HG03159 (cell line): Measurements from ENCODE around the gene TRIM45.
"Not testable (repeated sequence)": the region's sequence is repeated elsewhere in the genome, so short reads cannot be mapped to it uniquely, and the experiment has no call there.

Source experiments
- ATAC-seq: cut with Tn5 transposase; IDR thresholded peaks from one replicate; pipeline ENCODE4 v1.9.1; 2021; ENCODE audit warnings: mild to moderate bottlenecking, moderate library complexity; ENCODE audit not compliant: unreplicated experiment

Gene TRIM45

GRCh38 chr1:117104986-117105385 is 16.6 kb downstream of the TRIM45 start:
- no peak for ATAC-seq

GRCh38 chr1:117101858-117102257 is 19.7 kb downstream of the TRIM45 start:
- not testable (repeated sequence) for ATAC-seq

- no peak for ATAC-seq
These were observed 20.2 kb downstream of the TRIM45 start for GRCh38 chr1:117101334-117101733.

- ATAC-seq = no peak
These were observed 23.2 kb downstream of the TRIM45 start for GRCh38 chr1:117098287-117098890.

GRCh38 chr1:117097443-117097842 is 24.1 kb downstream of the TRIM45 start:
- no peak for ATAC-seq

- ATAC-seq = no peak
These were observed 24.6 kb downstream of the TRIM45 start for GRCh38 chr1:117096951-117097408.

- no peak for ATAC-seq
These were observed 26.5 kb downstream of the TRIM45 start for GRCh38 chr1:117094841-117095604.

GRCh38 chr1:117093870-117094621 is 27.5 kb downstream of the TRIM45 start:
- ATAC-seq = peak; percentile 79

- ATAC-seq = no peak
These were observed 28.4 kb downstream of the TRIM45 start for GRCh38 chr1:117093091-117093534.

GRCh38 chr1:117092594-117092993 is 29.0 kb downstream of the TRIM45 start:
- ATAC-seq = no peak

GRCh38 chr1:117089996-117090395 is 31.6 kb downstream of the TRIM45 start:
- no peak for ATAC-seq

- ATAC-seq = no peak
These were observed 33.9 kb downstream of the TRIM45 start for GRCh38 chr1:117087686-117088085.

- ATAC-seq = no peak
These were observed 37.3 kb downstream of the TRIM45 start for GRCh38 chr1:117084231-117084630.

- ATAC-seq = no peak
These were observed 41.8 kb downstream of the TRIM45 start for GRCh38 chr1:117079737-117080136.

GRCh38 chr1:117077267-117077666 is 44.3 kb downstream of the TRIM45 start:
- ATAC-seq = no peak

- ATAC-seq = no peak
These were observed 44.9 kb downstream of the TRIM45 start for GRCh38 chr1:117076648-117077047.

GRCh38 chr1:117070124-117070523 is 51.4 kb downstream of the TRIM45 start:
- no peak for ATAC-seq

- no peak for ATAC-seq
These were observed 52.2 kb downstream of the TRIM45 start for GRCh38 chr1:117069220-117069844.

GRCh38 chr1:117068580-117068979 is 53.0 kb downstream of the TRIM45 start:
- ATAC-seq = no peak

- ATAC-seq = no peak
These were observed 53.8 kb downstream of the TRIM45 start for GRCh38 chr1:117067533-117068370.
